ENCODE measurements around the gene DCAF10.

- TF ChIP-seq CTCF (IDR thresholded peaks at IDR 0.05 in 8 of 11, conservative IDR thresholded peaks at IDR 0.05 in 3 of 11) (no peak), POLR2AphosphoS5 (IDR thresholded peaks at IDR 0.05) (no peak)
Observed at GRCh38 chr9:37902131-37902530, 101.5 kb downstream of the DCAF10 start.
